Liver (tissue), 3 donors: ENCODE results near the gene EPB41L4A.
"Not testable (repeated sequence)": the region's sequence is repeated elsewhere in the genome, so short reads cannot be mapped to it uniquely, and the experiment has no call there.

Experiments
- GABPA ChIP-seq, 2 donors: IDR thresholded peaks in 1 of 2; conservative IDR thresholded peaks in 1 of 2; 2 replicates each; pipeline ENCODE4 v1.6.1; 2016; ENCODE audit warnings: antibody characterized with exemption in 2 of 2, mild to moderate bottlenecking in 1 of 2, moderate library complexity in 1 of 2
- TF ChIP-seq, protein P1 (sequence below): fragments of 150-350 bp; IDR thresholded peaks from 2 replicates; pipeline ENCODE4 v1.5.1; 2017; ENCODE audit warnings: improper control_type of control experiment, low read depth, low read length; ENCODE audit not compliant: missing input control
- TF ChIP-seq, protein P2 (sequence below): IDR thresholded peaks from 2 replicates; pipeline ENCODE4 v1.6.1; 2016; ENCODE audit warnings: antibody characterized with exemption
- TF ChIP-seq, protein P3 (sequence below): IDR thresholded peaks from 2 replicates; pipeline ENCODE4 v1.6.1; 2016; ENCODE audit warnings: antibody characterized with exemption
- TF ChIP-seq, protein P4 (sequence below): IDR thresholded peaks from 2 replicates; pipeline ENCODE4 v1.6.1; 2016; ENCODE audit warnings: antibody characterized with exemption, mild to moderate bottlenecking
- donor health status: healthy.
- donor health status: healthy.

DNA sequence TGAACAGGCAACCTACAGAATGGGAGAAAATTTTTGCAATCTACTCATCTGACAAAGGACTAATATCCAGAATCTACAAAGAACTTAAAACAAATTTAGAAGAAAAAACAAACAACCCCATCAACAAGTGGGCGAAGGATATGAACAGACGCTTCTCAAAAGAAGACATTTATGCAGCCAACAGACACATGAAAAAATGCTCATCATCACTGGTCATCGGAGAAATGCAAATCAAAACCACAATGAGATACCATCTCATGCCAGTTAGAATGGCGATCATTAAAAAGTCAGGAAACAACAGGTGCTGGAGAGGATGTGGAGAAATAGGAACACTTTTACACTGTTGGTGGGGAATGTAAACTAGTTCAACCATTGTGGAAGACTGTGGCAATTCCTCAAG is 23.8 kb downstream of the EPB41L4A start:
- TF ChIP-seq, protein P1, sequence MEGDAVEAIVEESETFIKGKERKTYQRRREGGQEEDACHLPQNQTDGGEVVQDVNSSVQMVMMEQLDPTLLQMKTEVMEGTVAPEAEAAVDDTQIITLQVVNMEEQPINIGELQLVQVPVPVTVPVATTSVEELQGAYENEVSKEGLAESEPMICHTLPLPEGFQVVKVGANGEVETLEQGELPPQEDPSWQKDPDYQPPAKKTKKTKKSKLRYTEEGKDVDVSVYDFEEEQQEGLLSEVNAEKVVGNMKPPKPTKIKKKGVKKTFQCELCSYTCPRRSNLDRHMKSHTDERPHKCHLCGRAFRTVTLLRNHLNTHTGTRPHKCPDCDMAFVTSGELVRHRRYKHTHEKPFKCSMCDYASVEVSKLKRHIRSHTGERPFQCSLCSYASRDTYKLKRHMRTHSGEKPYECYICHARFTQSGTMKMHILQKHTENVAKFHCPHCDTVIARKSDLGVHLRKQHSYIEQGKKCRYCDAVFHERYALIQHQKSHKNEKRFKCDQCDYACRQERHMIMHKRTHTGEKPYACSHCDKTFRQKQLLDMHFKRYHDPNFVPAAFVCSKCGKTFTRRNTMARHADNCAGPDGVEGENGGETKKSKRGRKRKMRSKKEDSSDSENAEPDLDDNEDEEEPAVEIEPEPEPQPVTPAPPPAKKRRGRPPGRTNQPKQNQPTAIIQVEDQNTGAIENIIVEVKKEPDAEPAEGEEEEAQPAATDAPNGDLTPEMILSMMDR = not testable (repeated sequence)
- TF ChIP-seq, protein P2, sequence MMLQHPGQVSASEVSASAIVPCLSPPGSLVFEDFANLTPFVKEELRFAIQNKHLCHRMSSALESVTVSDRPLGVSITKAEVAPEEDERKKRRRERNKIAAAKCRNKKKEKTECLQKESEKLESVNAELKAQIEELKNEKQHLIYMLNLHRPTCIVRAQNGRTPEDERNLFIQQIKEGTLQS = not testable (repeated sequence)
- TF ChIP-seq GABPA (IDR thresholded peaks at IDR 0.05 in 1 of 2, conservative IDR thresholded peaks at IDR 0.05 in 1 of 2) = not testable (repeated sequence)
- TF ChIP-seq, protein P3, sequence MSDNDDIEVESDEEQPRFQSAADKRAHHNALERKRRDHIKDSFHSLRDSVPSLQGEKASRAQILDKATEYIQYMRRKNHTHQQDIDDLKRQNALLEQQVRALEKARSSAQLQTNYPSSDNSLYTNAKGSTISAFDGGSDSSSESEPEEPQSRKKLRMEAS = not testable (repeated sequence)
- TF ChIP-seq, protein P4, sequence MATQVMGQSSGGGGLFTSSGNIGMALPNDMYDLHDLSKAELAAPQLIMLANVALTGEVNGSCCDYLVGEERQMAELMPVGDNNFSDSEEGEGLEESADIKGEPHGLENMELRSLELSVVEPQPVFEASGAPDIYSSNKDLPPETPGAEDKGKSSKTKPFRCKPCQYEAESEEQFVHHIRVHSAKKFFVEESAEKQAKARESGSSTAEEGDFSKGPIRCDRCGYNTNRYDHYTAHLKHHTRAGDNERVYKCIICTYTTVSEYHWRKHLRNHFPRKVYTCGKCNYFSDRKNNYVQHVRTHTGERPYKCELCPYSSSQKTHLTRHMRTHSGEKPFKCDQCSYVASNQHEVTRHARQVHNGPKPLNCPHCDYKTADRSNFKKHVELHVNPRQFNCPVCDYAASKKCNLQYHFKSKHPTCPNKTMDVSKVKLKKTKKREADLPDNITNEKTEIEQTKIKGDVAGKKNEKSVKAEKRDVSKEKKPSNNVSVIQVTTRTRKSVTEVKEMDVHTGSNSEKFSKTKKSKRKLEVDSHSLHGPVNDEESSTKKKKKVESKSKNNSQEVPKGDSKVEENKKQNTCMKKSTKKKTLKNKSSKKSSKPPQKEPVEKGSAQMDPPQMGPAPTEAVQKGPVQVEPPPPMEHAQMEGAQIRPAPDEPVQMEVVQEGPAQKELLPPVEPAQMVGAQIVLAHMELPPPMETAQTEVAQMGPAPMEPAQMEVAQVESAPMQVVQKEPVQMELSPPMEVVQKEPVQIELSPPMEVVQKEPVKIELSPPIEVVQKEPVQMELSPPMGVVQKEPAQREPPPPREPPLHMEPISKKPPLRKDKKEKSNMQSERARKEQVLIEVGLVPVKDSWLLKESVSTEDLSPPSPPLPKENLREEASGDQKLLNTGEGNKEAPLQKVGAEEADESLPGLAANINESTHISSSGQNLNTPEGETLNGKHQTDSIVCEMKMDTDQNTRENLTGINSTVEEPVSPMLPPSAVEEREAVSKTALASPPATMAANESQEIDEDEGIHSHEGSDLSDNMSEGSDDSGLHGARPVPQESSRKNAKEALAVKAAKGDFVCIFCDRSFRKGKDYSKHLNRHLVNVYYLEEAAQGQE = not testable (repeated sequence)
